Chondrocyte (in vitro differentiated cells): ENCODE results near the gene ZC2HC1C. TPM values are rescaled to one million over a fixed set of nuclear protein-coding genes. Genes with fewer than 3 reads are reported as not detected.
A peak's percentile ranks its signal among the peaks of the same experiment; 100 is the strongest.

Experiments
- DNase-seq: peaks from one replicate; pipeline ENCODE4 v3.0.0; 2021; ENCODE audit warnings: mixed read lengths, low spot score
- H3K27ac Mint-ChIP-seq: one replicate; pipeline ENCODE4 v1.8.0; 2021; ENCODE audit warnings: mild to moderate bottlenecking, moderate library complexity, mixed read lengths; ENCODE audit not compliant: unreplicated experiment
- H3K27me3 Mint-ChIP-seq: 2 replicates; pipeline ENCODE4 v1.8.0; 2021; ENCODE audit warnings: low read depth, mixed read lengths
- H3K36me3 Mint-ChIP-seq: 2 replicates; pipeline ENCODE4 v1.8.0; 2021; ENCODE audit warnings: low read depth, mixed read lengths
- H3K4me1 Mint-ChIP-seq: 2 replicates; pipeline ENCODE4 v1.8.0; 2021; ENCODE audit warnings: low read depth, mild to moderate bottlenecking, mixed read lengths
- H3K4me3 Mint-ChIP-seq: one replicate; pipeline ENCODE4 v1.8.0; 2021; ENCODE audit warnings: mild to moderate bottlenecking, moderate library complexity, mixed read lengths; ENCODE audit not compliant: unreplicated experiment
- H3K9me3 Mint-ChIP-seq: 2 replicates; pipeline ENCODE4 v1.8.0; 2021; ENCODE audit warnings: low read depth, mixed read lengths
- CTCF ChIP-seq: fragments of 200-600 bp; sonication (generic); IDR thresholded peaks from 2 replicates; pipeline ENCODE4 v1.5.0; 2021; ENCODE audit warnings: antibody characterized with exemption, mild to moderate bottlenecking, moderate library complexity
- total RNA-seq: library from RNA; stranded (reverse); gene quantifications from 3 replicates; pipeline ENCODE4 v1.2.1, GENCODE V29; 2021

ZC2HC1C gene
- total RNA-seq, 1 donor from 2014 or later: 0.62 TPM

- H3K27me3 Mint-ChIP-seq: no peaks in the 10 kb centered on the region
Measured at GRCh38 chr14:75042035-75042434, 27.4 kb upstream of the ZC2HC1C start.

GRCh38 chr14:75044322-75044721 is 25.1 kb upstream of the ZC2HC1C start:
- DNase-seq: no peak
- Mint-ChIP-seq H3K4me1 (peaks cover 24% of the 10 kb centered on the region), H3K4me3 (no peak overlapping the region), H3K27me3 (no peaks in the 10 kb centered on the region), H3K27ac (no peak overlapping the region), H3K9me3 (no peaks in the 10 kb centered on the region), H3K36me3 (peaks cover 2% of the 10 kb centered on the region)
- no peak for TF ChIP-seq CTCF

More at GRCh38 chr14:75042035-75042434, 27.4 kb upstream of the ZC2HC1C start:
- H3K4me3 Mint-ChIP-seq: no peak overlapping the region
- H3K9me3 Mint-ChIP-seq: no peaks in the 10 kb centered on the region
- H3K36me3 Mint-ChIP-seq: peaks cover 6% of the 10 kb centered on the region
- no peak for TF ChIP-seq CTCF
- DNase-seq: no peak
- H3K27ac Mint-ChIP-seq: peak overlapping the region; percentile 8
- peaks cover 24% of the 10 kb centered on the region for H3K4me1 Mint-ChIP-seq

GRCh38 chr14:75044752-75045151 is 24.7 kb upstream of the ZC2HC1C start:
- no peak overlapping the region for H3K27ac Mint-ChIP-seq
- no peaks in the 10 kb centered on the region for H3K9me3 Mint-ChIP-seq
- TF ChIP-seq CTCF: no peak
- DNase-seq: no peak
- peaks cover 2% of the 10 kb centered on the region for H3K36me3 Mint-ChIP-seq
- no peak overlapping the region for H3K4me3 Mint-ChIP-seq
- H3K4me1 Mint-ChIP-seq: peaks cover 25% of the 10 kb centered on the region
- no peaks in the 10 kb centered on the region for H3K27me3 Mint-ChIP-seq

GRCh38 chr14:75046275-75046674 is 23.2 kb upstream of the ZC2HC1C start:
- H3K4me1 Mint-ChIP-seq: peaks cover 37% of the 10 kb centered on the region
- H3K27ac Mint-ChIP-seq: no peak overlapping the region
- H3K4me3 Mint-ChIP-seq: no peak overlapping the region
- no peak for TF ChIP-seq CTCF
- H3K36me3 Mint-ChIP-seq: no peaks in the 10 kb centered on the region
- DNase-seq: no peak
- no peaks in the 10 kb centered on the region for H3K9me3 Mint-ChIP-seq
- H3K27me3 Mint-ChIP-seq: no peaks in the 10 kb centered on the region

- peaks cover 39% of the 10 kb centered on the region for H3K4me1 Mint-ChIP-seq
- no peaks in the 10 kb centered on the region for H3K36me3 Mint-ChIP-seq
- H3K4me3 Mint-ChIP-seq: no peak overlapping the region
- no peaks in the 10 kb centered on the region for H3K9me3 Mint-ChIP-seq
- H3K27ac Mint-ChIP-seq: no peak overlapping the region
- no peaks in the 10 kb centered on the region for H3K27me3 Mint-ChIP-seq
- no peak for DNase-seq
- TF ChIP-seq CTCF: no peak
Measured at GRCh38 chr14:75046899-75047298, 22.5 kb upstream of the ZC2HC1C start.
